ENCODE data around the gene PIM3.

Gene PIM3

DNA sequence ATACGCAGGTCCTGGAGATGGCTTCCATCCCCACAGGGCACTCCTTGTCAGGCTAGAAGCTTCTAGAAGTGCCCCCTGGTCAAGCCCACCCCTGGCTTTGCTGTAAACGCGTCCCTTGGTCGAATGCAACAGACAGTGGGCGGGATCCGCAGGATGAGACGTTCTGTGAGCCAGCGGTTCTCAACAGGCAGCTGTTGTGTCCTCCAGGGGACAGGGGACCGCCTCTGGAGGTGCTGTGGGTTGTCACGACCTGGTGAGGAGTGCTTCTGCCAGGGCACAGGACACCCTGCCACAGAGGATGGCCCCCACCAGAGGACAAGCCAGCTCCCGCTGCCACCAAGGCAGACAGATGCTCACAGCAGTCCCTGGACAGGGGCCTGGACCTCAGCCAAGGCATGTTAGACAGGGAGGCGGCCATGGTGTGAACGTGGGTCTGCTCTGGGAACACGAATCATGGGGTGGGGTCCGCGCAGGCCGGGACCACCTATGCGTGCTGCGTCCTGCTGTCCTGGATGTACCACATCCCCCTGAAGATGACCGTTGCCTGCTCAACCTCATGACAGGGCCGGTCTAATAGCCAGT lies 30.5 kb upstream of the PIM3 start:
- H3K4me3 ChIP-seq (ENCODE audit: low read length) = no peak overlapping the region
- no peaks in the 10 kb centered on the region for H3K27me3 ChIP-seq (ENCODE audit: control insufficient read depth, insufficient read depth, low read length)
- no peaks in the 10 kb centered on the region for H3K36me3 ChIP-seq (ENCODE audit: control insufficient read depth, insufficient read depth, low read length)
- no peak overlapping the region for H3K9ac ChIP-seq (ENCODE audit: low read length)
- H3K27ac ChIP-seq (ENCODE audit: low read depth, low read length) = no peak overlapping the region
- H3K4me1 ChIP-seq (ENCODE audit: control insufficient read depth, insufficient read depth, low read length) = no peaks in the 10 kb centered on the region

DNA sequence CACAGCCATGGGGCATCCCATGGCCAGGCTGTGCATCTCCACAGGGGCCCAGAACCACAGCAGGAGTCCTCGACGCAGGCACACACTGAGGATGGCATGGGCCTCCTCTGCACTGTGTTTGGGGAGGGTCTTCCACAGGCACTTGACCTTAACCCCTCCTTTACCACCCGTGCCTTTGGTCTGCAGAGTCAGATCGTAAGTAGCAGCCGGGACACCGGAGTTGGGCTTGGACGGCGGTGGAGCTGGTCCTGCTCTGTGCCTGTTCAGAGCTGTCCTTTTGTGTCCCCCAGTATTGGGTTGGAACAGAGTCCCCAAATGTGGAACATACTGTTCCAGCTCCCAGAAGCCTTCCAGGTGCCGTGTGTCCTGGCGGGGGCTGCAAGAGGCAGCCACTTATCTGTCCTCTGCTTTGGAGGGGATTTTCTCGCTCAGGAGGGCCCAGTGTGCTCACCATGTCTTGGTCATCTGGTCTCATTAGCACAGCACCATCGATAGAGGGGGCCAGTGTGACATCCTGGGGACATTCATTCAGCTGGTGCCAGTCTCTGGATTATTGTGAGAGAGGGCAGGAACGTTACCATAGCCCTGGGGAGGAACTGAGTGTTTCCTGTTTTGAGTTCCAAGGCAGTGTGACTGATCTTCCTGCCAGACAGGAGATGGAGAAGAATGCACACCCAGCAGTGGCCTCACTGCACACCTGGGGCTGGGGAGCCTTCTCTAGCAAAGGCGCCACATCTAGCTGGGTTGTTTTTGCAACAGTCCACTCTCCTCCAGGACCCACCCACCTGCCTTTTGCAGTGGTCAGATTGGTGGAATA lies 29.8 kb upstream of the PIM3 start:
- H3K9ac ChIP-seq (ENCODE audit: low read length) = no peak overlapping the region
- no peak overlapping the region for H3K27ac ChIP-seq (ENCODE audit: low read depth, low read length)
- H3K4me3 ChIP-seq (ENCODE audit: low read length) = no peak overlapping the region
- no peaks in the 10 kb centered on the region for H3K36me3 ChIP-seq (ENCODE audit: control insufficient read depth, insufficient read depth, low read length)
- no peaks in the 10 kb centered on the region for H3K27me3 ChIP-seq (ENCODE audit: control insufficient read depth, insufficient read depth, low read length)
- H3K4me1 ChIP-seq (ENCODE audit: control insufficient read depth, insufficient read depth, low read length) = no peaks in the 10 kb centered on the region

DNA sequence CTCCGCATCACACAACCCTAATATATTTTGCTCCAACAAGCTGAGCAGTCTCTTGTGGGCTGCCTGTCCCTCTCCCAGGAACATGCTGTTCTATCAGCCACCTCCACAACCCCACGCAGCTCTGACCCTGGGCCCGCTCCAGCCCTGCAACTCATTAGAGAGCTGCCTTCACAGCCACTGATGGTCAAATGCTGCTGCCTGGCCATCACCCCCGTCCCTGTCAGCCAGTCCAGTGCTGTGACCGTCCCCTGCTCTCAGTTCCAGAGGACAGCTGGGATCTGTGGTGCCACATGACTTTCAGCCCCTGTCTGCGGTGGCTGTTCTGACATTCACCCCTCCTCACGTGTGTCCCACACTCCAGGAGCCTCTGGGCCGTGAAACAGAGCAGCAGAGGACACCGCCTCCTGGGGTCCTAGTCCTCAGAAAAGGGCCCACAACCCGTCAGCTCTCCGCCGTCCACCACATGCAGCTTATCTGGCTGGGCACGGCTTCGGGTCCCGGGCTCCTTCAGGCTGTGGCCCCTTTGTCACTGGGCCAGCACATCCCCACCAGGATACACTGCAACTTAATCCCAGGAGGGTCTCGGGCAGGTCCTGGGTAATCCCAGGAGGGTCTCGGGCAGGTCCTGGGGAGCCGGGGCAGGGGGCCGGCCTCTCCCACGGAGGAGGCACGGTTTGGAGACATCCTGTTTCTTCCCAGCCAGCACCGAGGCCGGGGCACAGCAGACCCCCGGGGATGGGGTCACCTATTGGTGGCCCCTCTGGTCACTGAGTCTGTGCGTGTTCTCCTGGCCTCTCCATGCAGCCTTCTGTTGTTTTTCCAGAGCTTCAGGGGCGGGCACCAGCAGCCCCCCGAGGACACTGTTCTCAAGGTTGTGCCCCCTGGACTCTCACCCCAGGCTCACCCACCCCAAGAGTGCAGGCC lies 27.1 kb upstream of the PIM3 start:
- Histone ChIP-seq H3K27ac (ENCODE audit: low read depth, low read length) (peak overlapping the region; percentile 88), H3K27me3 (ENCODE audit: control insufficient read depth, insufficient read depth, low read length) (no peaks in the 10 kb centered on the region), H3K36me3 (ENCODE audit: control insufficient read depth, insufficient read depth, low read length) (no peaks in the 10 kb centered on the region), H3K9ac (ENCODE audit: low read length) (no peak overlapping the region), H3K4me3 (ENCODE audit: low read length) (no peak overlapping the region), H3K4me1 (ENCODE audit: control insufficient read depth, insufficient read depth, low read length) (peaks cover 14% of the 10 kb centered on the region)

- H3K9ac ChIP-seq (ENCODE audit: low read length) = peak overlapping the region; percentile 62
- peaks cover 14% of the 10 kb centered on the region for H3K4me1 ChIP-seq (ENCODE audit: control insufficient read depth, insufficient read depth, low read length)
Observed at GRCh38 chr22:49934160-49934890, 26.2 kb upstream of the PIM3 start.

DNA sequence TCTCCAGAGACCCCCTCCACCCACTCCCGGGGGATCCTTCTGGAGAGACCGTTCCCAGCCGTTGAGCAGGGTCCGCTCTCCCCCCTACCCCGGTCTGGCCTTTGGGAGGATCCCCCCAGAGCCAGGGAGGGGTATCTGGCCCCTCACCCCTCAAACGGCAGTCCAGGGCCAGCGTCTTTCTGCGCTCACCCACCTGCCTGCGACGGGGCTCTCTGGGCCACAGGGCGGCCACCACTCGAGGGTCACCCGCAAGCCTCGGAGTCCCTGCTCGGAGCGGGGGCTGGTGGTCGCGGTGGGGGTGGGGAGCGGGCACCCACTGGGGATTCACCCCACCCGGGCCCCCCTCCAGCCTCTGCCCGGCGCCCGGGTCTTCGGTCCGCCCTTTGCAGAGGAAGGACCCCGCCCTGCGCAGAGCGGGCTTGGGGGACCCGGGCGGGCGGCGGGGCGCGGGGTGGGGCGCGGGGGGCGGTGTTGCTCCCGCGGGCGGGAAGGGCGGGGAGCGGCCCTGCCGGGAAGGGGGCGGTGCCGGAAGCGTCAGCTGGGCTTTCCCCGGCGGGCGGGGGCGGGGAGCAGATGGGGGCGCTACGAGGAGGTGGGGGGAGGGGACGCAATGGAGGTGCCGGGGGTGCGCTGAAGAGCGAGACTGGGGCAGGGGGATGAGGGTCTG lies 25.5 kb upstream of the PIM3 start:
- H3K4me1 ChIP-seq (ENCODE audit: control insufficient read depth, insufficient read depth, low read length) = peaks cover 14% of the 10 kb centered on the region
- peak overlapping the region; percentile 59 for H3K4me3 ChIP-seq (ENCODE audit: low read length)
- peak overlapping the region; percentile 62 for H3K9ac ChIP-seq (ENCODE audit: low read length)
- H3K27ac ChIP-seq (ENCODE audit: low read depth, low read length) = peak overlapping the region; percentile 88
- H3K36me3 ChIP-seq (ENCODE audit: control insufficient read depth, insufficient read depth, low read length) = no peaks in the 10 kb centered on the region
- no peaks in the 10 kb centered on the region for H3K27me3 ChIP-seq (ENCODE audit: control insufficient read depth, insufficient read depth, low read length)

More at GRCh38 chr22:49934160-49934890, 26.2 kb upstream of the PIM3 start:
- Histone ChIP-seq H3K27ac (ENCODE audit: low read depth, low read length) (peak overlapping the region; percentile 88), H3K4me3 (ENCODE audit: low read length) (peak overlapping the region; percentile 59), H3K36me3 (ENCODE audit: control insufficient read depth, insufficient read depth, low read length) (no peaks in the 10 kb centered on the region), H3K27me3 (ENCODE audit: control insufficient read depth, insufficient read depth, low read length) (no peaks in the 10 kb centered on the region)

- Histone ChIP-seq H3K4me3 (ENCODE audit: low read length) (no peak overlapping the region), H3K4me1 (ENCODE audit: control insufficient read depth, insufficient read depth, low read length) (peaks cover 14% of the 10 kb centered on the region), H3K27ac (ENCODE audit: low read depth, low read length) (no peak overlapping the region), H3K9ac (ENCODE audit: low read length) (no peak overlapping the region), H3K36me3 (ENCODE audit: control insufficient read depth, insufficient read depth, low read length) (no peaks in the 10 kb centered on the region), H3K27me3 (ENCODE audit: control insufficient read depth, insufficient read depth, low read length) (no peaks in the 10 kb centered on the region)
Observed at GRCh38 chr22:49935561-49935960, 25.0 kb upstream of the PIM3 start.

DNA sequence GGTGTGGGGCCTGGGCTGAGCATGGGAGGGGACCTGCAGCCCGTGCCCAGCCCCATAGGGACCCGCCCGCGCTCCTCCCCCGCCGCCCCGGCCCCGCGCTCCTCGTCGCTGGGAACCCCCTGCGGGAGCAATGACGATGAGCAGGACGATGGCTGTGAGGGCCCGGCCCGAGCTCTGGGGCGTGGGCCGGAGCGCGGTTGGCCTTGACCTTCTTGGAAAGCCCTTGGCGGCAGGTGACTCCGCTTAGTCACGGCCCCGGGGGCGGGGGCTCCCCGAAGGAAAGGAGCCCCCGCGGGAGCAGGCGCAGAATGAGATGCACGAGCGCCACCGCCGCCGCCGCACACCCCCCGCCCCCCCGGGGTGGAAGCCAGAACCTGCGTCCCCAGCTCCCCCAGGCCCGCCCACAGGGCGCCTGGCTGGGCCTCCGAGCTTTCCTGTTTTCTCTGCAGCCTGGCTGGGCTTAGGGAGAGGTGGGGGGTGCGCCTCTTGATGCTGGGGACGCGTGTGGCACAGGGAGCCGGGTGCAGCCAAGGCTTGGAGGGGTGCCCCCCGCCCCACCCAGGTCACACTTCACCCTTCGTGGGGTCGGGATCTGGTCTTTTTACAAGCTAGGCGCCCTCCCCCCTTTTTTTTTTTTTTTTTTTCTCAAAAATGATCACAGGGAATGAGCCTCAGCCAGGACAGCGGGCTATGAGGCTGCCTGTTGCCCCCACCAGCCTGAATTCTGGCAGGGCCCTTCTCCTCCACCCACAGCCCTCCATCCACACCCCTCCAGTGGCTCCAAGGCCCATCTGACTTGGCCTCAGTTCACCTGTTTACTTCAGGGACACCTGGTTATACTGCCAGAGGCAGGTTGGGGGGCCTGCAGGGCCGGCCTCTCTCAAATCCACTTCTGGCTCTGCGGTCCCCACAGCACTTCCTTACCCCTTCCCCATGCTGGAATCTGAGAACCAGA lies 24.3 kb upstream of the PIM3 start:
- peak overlapping the region; percentile 61 for H3K27ac ChIP-seq (ENCODE audit: low read depth, low read length)
- H3K4me1 ChIP-seq (ENCODE audit: control insufficient read depth, insufficient read depth, low read length) = peaks cover 14% of the 10 kb centered on the region
- H3K27me3 ChIP-seq (ENCODE audit: control insufficient read depth, insufficient read depth, low read length) = no peaks in the 10 kb centered on the region
- H3K36me3 ChIP-seq (ENCODE audit: control insufficient read depth, insufficient read depth, low read length) = no peaks in the 10 kb centered on the region
- H3K9ac ChIP-seq (ENCODE audit: low read length) = no peak overlapping the region
- H3K4me3 ChIP-seq (ENCODE audit: low read length) = peak overlapping the region; percentile 36

DNA sequence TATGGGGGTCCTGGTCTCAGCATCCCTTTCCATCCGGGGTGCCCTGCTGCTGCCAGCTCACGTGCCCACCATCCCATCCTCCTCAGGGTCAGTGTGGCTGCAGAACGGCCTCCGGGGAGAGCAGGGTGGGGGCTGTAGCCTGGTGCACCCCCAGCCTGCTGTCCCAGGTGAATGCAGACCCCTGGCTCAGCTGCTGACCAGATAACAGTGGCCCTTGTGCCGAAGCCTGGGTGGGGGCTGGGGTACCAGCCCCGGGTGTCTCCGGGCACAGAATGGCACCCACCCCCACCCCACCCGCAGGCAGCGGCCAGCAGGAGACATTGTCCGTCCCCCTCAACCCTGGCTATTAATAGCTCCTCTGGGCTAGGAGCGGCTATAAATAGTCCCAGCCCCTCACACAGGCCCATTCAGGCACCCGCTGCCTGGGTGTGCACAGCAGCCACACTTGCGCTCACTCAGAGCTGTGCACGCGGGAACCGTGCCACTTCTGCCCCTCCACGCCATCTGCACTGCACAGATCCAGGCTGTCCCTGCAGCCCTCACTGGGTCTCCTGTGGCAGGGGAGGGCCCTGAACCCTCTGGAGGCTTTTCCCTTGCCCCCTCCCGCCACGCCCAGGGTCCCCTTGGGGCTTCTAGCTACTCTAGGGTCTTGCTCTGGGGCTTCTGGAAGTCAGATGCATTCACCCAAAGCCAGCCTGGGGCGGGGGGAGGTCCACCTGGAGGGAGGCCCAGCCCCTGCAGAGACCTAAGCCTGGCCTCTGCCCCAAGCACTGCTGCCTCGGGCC lies 23.4 kb upstream of the PIM3 start:
- Histone ChIP-seq H3K4me1 (ENCODE audit: control insufficient read depth, insufficient read depth, low read length) (peaks cover 14% of the 10 kb centered on the region), H3K27ac (ENCODE audit: low read depth, low read length) (peak overlapping the region; percentile 43), H3K27me3 (ENCODE audit: control insufficient read depth, insufficient read depth, low read length) (no peaks in the 10 kb centered on the region), H3K36me3 (ENCODE audit: control insufficient read depth, insufficient read depth, low read length) (no peaks in the 10 kb centered on the region), H3K4me3 (ENCODE audit: low read length) (peak overlapping the region; percentile 36), H3K9ac (ENCODE audit: low read length) (no peak overlapping the region)

DNA sequence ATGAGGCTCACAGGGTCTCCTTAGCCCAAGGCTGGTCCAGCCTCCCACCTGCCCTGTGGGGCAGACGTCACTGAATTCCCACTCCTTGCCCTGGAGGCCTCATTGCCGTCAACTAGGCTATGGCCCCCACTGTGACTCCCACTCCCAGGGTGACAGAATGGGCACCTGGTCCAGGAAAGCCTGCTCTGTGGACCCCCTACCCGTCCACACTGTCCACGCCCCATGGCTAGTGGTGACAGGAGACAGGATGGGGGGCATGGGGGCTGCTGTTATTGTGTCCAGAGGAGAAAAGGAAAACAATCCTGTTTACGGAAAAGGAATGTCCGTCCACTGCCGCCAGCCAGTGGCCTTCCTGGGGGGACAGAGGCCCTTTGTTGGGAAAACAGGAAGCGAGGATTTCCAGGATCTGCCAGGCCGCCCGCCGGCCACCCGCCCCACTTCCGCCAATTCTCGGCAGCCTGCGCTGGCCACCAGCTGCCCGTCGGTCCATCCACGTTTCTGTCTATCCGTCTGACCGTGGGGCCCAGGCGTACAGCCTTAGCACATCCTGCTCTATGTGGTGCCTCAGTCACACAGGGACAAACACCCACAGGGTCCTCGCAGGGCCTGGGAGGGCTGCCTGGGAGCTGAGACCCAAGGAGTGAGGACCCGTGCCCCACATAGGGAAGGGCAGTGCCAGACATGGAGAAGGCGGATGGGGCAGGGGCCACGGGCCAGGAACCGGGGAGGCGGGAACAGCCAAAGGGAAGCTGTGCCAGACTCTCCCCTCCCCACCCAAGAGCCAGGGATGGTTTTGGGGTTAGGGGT lies 22.6 kb upstream of the PIM3 start:
- H3K27me3 ChIP-seq (ENCODE audit: control insufficient read depth, insufficient read depth, low read length) = no peaks in the 10 kb centered on the region
- peak overlapping the region; percentile 13 for H3K4me3 ChIP-seq (ENCODE audit: low read length)
- peak overlapping the region; percentile 43 for H3K27ac ChIP-seq (ENCODE audit: low read depth, low read length)
- H3K36me3 ChIP-seq (ENCODE audit: control insufficient read depth, insufficient read depth, low read length) = no peaks in the 10 kb centered on the region
- peaks cover 14% of the 10 kb centered on the region for H3K4me1 ChIP-seq (ENCODE audit: control insufficient read depth, insufficient read depth, low read length)
- no peak overlapping the region for H3K9ac ChIP-seq (ENCODE audit: low read length)
